Occipital lobe (tissue), 2 donors: ENCODE results near the gene FOXE1. TPM values are rescaled to one million over a fixed set of nuclear protein-coding genes. Genes with fewer than 3 reads are reported as not detected.

Experiments used
- DNase-seq: peaks from one replicate; lab custom pipeline; 2025; lab: John Stamatoyannopoulos, UW
- total RNA-seq: library from RNA; depleted of rRNA; stranded (reverse); fragments of >200 nt; gene quantifications from one replicate; pipeline ENCODE4 v1.2.3, GENCODE V29; 2014

Gene FOXE1
- total RNA-seq = not detected

DNA sequence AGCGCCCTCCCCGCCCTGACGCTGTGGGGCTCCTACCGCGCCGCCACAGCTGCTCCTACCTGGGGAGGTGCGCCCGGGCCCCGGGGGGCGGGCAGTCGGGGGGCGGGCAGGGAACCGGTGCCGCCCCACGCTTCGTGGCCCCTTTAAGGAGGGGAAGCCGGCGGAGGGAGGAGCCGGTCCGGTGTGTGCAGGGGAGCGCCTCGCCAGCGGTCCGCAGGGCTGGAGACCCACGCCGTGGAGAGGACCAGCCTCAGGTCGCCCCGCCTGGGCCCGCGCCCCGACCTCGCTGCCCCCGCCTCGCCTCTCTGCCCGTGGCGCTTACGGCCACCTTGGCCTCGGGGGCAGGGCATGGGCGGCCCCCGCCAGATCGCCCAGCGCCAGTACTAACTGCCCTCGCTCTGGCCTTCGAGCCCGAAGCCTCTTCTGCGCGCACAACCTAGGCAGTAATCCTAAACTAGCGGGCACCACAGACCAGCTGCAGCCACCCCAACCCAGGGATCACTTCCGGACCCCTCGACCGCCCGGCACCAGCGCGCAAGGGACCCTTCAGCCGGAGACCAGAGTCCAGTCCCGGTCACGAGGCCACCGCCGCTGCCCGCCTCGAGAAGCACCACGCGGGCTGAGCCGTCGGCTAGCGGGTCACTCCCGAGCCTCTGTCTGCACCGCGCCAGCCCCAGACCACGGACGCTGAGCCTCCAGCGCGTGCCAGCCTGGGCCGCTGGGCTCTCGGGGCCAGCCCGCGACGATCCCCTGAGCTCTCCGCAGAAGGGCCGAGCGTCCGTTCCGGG lies at the start of gene FOXE1:
Gene FOXE1, plus strand, starts transcription at position 171 of the 788 bp plus-strand sequence. CDS start 689 bp downstream, outside the sequence.
- DNase-seq = no peak

DNA sequence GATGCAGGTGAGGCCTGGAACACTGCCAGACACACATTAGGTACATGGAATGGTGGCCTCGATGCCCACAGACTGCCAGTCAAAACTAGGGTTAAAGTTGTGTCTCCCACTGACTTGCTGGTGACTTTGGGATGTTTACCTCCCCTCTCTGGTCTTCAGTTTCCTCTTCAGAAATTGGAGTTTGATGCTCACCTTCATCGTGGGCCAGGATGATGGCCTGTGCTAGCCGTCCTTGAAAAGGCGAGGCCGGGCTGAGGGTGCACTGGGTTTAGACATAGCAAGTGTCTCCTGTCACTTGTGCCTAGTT lies 49.0 kb upstream of the FOXE1 start:
- no peak for DNase-seq

DNA sequence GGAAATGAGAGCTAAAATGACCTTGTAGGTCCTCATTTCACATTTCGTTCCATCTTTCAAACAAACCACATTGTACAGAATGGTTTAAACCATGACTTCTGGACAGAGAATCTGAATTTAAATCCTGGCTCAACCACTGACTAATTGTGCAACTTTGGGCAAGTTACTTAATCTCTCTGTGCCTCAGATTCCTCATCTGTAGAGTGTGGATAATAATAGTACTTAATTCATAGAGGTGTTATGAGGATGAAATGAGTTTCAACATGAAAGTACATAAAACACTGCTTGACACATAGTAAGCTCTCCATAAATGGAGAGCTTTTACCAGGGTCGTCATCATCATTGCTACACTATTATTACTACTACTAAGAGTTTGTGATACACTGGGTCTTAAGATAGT lies 46.3 kb upstream of the FOXE1 start:
- no peak for DNase-seq

DNA sequence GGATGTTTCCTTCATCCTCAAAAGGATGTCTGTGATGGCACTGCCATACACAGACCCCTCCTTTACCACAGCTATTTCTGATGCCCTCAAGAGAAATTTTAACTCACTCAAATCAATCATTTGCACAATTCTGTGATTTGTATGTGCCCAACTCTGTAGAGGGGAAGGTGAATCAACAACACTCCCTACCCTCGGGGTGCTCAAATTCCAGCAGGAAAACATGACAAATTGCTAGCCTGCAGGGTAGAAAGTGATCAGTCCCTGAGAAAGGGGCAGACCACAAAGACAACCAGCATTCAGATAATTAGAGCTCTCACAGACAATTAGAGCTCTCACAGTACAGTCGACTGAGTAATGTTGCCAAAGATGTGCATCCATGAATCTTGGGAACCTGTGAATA lies 45.3 kb upstream of the FOXE1 start:
- no peak for DNase-seq

DNA sequence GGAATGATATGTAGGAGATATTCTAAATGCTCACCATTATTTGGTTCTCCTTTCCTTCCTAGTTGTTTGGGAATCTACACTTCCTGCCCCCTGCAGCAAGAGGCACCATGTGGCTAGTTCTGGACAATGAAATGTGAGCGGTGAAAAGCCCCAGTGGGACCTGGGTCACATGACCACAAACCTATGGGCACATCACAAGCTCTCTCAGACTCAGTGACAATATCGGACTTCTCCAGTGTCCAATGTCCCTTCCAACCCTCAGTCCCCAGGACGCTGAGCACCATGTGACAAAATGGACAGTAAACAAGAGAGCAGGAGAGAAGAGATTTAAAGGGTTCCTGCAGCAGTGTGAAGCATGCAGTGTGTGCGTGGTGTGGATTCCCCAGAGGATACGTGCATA lies 44.6 kb upstream of the FOXE1 start:
- DNase-seq = no peak

DNA sequence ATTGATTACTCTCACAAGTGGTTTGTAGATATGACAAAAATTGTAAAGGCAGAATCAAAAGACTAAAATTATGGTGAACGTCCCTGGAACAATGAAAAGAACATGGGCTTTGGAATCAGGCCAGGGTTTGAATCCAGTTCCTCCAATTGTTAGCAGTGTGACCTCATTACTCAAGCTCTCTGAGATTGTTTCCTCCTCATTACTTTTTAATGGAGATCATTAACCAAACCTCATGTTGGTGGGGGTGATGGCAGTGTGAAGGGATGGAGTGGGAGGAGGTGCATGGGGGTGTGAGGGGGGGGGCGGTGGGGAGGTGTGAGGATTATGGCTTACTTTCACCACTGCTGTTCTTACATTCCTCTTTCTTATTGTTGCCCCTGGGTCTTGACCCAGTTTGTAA lies 44.1 kb upstream of the FOXE1 start:
- no peak for DNase-seq

DNA sequence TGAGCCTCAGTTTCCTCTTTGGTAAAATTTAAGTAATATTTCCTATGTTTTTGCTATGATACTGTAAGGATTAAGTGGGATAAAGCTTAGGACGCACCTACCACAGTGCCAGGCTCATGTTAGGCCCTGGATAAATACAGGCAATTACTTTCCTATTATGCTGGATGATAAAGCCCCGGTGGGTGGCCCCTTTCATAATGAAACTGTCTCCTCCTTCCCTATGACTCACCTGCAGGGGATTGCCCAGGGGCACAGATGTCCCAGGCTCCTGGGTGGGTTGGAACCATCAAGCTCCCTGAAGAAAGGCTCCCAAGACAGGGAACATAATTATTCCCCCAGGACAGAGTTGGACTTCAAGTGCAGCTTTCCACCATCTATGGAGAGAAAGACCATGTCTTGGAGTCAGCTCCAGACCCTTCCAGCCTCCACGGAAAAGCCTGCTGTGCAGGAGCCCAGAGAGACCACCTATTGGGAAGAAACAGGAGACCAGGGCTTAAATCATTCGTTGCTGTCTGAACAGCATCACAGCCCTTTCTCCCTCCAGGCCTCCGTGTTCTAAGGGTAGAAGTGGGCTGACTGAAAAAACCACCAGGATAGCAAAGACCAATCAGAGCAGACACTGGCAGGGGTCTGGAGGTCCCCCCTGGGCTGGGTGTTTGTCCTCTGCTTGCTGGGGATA lies 43.2 kb upstream of the FOXE1 start:
- no peak for DNase-seq

DNA sequence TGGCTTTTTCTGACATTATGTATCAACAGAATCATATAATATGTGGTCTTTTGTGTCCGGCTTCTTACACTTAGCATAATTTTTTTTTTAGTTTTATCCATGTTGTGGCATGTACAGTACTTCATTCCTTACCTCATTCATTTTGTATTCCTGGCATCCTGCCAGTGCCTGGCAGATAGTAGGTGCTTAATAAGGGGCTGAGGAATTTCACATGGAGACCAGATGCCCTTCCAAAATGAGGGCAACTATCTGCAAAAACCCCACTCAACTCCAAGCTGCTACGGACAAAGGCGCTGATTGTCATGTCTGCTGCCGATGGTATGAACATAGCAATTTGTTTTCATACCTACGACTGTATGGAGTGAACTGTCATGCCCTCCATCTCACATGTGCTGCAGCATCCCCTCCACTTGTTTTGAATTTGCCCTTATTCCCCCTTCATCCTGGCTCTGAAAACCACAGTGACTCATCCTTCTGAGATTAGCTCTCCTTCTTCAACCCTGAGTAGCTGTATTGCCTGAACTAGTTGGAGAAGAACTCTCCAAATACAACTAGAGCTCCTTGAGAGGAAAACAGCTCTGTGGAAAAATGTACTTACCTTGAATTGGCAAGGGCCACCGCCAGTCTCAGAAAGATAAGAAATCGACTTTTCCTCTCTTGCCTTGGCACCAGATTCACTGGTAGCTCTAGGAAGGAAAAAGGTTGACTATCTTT lies 41.3 kb upstream of the FOXE1 start:
- DNase-seq = no peak

DNA sequence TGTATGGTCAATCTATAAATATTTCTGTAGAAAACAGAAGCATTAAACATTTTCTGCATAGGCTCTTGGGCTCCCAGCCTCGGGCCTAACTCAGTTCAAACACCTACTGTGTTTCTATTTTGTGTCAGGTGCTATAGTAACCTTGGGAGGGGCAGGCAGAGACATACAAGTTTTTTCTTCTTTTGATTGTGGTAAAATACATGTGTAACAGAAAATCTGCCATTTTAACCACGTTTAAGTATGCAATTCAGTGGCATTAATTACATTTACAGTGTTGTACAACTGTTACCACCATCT lies 40.8 kb upstream of the FOXE1 start:
- no peak for DNase-seq

DNA sequence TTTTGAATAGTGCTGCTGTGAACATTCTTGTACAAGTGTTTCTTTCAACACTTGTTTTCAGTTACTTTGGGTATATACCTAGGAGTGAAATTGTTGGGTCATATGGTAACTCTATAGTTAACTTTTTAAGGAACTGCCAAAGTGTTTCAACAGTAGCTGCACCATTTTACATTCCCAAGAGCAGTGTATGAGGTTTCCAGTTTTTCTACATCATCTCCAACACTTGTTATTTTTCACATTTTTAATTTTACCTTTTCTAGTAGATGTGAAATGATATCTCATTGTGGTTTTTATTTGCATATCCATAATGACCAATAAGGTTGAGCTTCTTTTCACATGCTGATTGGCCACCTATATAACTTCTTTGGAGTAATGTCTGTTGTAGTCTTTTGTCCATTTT lies 40.0 kb upstream of the FOXE1 start:
- DNase-seq = no peak

DNA sequence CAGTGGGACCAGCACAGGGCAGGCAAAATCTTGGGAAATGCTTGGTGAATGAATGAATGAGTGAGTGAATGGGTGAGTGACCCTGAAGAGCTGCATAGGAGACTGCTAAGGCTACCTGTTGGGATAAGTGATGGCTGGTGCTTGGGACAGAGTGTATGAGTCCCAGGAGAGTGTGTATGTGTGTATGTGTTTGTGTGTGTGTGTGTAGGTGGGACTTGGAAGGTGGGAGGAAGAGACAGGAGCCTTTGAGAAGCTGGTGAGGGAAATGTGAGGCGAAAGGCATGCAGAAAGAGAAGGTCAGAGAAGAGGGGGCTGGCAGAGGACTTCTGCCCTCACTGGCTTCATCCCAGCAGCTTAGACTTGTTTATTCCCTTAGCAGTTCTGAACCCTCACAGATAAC lies 33.3 kb upstream of the FOXE1 start:
- DNase-seq = no peak

DNA sequence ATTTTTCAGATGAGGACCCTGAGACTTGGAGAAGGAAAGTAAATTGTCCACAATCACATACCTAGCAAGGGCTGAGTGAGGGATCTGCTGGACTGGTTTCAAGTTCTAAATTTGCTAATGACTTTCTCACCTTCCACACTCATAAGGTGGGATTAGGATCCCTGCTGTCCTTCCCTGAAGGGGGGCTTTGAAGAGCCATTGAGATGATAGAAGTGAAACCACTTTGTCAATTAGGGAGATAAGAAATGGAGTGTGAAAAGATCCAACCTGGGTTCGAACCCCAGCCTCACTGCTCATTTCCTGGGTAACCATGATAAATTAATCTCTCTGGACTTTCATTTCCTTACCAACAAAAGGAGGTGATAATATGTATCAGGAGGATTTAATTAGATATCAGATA lies 32.7 kb upstream of the FOXE1 start:
- DNase-seq = no peak

DNA sequence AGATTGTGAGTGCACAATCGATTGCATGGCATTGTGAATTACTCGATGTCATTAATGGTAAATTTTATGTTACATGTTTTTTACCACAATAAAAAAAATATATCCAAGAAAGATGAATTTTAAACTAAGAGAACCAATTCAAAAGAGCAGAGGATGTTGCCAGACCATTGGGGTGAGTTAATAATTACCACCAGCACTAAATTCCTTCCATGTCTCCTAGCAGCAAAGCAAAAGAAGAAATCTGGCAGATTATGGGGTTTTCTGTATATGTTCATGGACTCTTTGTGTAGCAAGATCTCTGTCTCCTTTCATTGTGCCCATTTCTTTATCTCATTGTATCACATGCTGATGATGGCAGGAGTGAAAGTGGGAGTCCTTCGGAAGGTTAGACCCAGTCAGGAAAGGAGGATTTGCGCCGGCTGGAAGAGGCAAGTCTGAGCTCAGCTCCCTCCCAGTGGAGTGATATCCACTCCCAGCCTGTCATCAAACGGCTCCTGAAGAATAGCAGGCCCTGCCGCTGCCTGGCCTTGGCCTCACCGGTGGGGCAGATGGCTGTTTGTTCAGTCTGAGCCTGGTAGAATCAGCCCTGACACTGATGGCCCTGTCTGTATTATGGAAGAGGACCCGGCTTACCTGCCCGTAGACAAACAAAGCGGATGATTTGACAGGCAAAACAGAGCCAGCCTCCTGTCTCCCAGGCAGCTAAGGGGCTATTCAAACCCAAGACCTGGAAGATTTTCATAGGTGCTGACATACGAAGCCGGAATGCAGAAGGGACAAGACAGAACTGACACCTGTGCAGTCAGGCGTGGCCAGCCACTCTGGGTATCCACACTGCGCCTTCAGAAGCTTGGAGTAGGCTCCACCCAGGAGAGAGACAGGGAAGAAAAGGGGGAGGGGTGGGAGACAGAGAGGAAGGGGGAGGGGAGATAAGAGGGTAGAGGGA lies 21.9 kb upstream of the FOXE1 start:
- no peak for DNase-seq

DNA sequence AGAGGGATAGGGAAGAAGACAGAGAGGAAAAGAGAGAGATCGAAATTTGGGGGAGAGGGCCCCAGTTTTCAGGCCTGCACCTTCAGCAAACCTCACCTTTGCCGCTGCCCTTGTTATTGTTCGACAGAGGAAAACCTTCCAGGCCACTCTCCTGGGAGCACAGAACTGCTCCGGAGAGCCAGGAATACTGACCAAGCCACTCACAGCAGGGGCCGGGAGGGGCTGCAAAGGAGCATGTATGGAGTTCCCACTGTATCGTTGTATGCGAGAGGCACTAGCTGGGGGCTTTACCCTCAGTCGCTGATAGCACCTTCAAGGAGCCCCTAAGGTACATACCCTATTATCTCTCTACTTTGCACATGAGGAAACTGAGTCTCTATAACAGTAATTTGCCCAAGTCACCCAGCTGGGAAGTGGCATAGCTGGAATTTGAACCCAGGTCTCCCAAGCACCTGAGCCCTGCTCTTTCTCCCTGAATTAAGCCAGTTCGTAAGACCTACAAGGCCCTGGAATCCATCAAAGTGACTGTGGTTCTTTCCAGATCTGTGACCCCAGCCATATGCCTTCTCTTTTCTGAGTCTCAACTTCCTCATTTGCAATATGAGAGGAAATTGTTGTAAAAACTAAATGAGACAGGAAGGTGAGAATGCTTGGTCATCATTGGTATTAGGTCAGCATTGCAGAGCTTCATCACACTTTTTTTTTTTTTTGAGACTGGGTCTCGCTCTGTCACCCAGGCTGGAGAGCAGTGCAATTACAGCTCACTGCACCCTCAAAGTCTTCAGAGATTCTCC lies 21.0 kb upstream of the FOXE1 start:
- DNase-seq = no peak

DNA sequence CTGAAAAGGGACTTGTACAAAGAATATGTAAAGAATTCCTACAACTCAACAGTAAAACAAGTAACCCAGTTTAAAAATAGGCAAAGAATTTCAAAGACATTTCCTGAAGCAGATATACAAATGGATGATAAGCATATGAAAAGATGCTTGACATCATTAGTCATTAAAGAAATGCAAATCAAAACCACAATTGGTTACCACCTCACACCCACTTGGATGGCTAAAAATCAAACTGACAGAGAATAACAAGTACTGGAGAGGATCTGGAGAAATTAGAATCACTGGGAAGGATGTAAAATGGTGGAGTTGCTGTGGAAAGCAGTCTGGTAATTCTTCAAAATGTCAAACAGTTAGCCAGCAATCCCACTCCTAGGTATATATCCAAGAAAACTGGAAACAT lies 12.5 kb upstream of the FOXE1 start:
- DNase-seq = no peak

DNA sequence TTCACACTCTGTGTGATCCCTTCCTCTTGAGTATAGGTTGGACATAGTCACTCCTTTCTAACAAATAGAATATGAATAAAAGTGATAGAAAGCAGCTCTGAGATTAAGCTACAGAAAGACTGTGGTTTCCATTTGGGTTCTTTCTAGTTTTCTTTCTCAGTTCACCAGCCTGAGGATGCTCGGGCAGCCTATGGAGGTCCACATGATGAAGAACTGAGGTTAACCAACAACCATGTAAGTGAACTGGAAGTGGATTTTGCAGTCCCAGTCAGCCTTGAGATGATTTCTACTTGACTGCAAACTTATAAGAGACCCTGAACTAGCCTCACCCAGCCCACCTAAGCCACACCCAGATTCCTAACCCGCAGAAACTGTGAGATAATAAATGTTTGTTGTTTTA lies 10.1 kb upstream of the FOXE1 start:
- DNase-seq = no peak

DNA sequence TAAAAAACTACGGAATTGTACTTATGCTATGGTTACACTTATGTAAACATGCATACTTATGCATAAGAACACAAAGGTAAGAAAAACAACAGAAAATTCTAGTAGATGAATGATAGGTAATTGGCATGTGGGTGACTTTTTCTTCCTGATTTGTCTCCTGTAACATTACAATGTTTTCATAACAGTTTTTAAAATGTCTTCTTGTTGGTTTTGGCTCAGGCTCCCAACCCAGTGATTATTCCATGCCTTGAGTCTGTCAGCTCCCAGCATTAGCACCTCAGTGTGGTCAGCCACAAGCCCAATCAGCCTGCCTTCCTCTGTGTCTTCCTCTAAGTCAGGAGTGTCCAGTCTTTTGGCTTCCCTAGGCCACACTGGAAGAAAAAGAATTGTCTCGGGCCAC lies 7.9 kb upstream of the FOXE1 start:
- DNase-seq = no peak

DNA sequence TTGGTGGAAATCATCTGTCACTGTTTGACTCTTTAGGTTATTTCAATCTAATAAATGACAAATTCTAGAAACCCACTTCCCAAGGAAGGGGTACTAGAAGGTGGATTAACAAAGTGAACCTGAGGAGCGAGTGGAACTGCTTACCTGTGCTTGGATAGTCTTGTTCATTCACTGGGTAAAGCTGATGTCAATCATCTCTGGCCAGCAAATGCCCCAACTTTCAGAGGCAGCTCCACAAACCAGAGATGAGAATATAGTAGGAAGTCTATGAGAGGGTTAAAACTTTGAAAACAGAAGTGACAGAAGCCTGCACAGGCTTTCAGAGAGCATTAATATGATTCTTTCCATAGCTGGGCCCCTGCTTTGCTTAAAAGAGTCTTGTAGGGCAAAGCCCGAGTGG lies 7.3 kb upstream of the FOXE1 start:
- no peak for DNase-seq

DNA sequence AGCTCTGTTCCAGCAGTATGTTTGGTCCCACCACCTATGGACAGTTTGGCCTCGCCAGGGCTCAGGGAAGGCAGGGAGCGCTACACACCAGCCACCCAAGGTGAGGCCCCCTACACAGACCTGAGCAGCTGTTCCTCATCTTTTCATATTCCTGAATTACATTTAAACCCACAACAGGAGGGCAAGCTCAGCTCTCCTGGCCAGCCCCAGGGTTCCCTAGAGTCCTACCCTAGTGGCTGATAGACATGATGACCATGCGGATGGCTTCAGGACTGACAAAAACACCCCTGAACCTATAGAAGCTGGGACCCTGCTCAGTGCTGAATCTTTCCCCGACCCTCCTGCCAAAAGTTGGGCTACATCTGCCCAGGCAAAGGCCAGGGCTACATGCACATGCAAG lies 6.7 kb upstream of the FOXE1 start:
- no peak for DNase-seq

DNA sequence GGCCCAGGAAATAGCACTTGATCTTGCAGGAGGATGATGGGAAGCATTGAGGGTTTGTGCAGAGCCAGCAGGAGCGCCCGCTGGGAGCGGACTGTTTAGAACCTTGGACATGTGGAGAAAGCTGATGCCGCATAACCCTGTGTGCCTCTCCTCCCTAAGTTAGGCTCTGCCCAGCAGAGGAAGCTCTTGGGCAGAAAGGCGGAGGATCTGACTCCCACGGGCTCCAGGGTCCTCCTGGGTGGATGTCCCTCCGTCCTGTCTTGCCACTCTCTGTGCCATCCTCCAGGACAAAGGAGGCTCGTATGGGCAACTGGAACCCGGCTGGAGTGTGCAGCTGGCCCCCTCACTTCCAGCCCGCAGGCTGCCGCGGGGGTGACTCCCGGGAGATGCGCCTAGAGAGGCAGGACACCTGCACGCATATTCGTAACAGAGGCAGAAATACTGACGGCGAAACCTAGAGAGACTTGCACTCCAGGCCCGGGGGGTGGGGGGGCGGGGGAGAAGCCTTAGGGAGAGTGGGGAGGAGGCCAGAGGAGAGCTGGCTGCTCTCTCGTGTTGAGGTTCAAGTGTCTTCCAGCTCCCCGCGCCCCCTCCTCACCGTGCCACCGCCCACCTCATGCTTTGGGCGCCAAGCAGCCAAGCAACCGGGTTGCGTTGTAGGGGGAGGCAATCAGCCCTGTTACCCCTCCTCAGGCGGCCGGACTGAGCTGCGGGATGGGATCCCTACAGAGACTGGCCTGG lies 5.4 kb upstream of the FOXE1 start:
- DNase-seq = no peak

DNA sequence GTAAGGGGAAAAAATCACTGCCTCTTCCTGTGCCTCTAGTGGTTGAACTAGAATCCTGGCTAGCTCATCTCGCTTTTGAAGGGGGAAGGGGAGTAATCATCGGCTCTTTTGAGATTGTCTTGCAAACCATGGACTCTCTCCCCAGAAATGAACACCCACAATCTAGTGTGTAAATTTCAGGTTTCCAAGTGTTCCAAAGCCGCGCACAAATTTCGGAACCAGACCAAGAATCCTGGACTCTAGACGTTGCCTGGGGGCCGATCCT lies 4.9 kb upstream of the FOXE1 start:
- no peak for DNase-seq
